ENCODE results near the gene SH3RF1. TPM values are rescaled to one million over a fixed set of nuclear protein-coding genes. Genes with fewer than 3 reads are reported as not detected.
A peak's percentile ranks its signal among the peaks of the same experiment; 100 is the strongest.

SH3RF1 gene
- total RNA-seq, 2 donors from 2014 or later, result 42.9 to 57.5 TPM

GRCh38 chr4:169052594-169052945 lies 218.2 kb downstream of the SH3RF1 start:
- H3K27me3 ChIP-seq (replicated peaks; ENCODE audit: insufficient read depth), result no peaks in the 10 kb centered on the region
- no peak overlapping the region for H3K27ac ChIP-seq
- intact Hi-C loops (cut with DNase I), result no loop called here
- no peaks in the 10 kb centered on the region for H3K36me3 ChIP-seq
- no peak overlapping the region for H3K4me3 ChIP-seq
- TF ChIP-seq POLR2A (IDR thresholded peaks at IDR 0.05) (no peak), CTCF (IDR thresholded peaks at IDR 0.05) (no peak), POLR2AphosphoS5 (IDR thresholded peaks at IDR 0.05) (no peak)
- DNase-seq (ENCODE audit: low spot score), result no peak
- H3K4me1 ChIP-seq (replicated peaks), result peaks cover 10% of the 10 kb centered on the region
- no peaks in the 10 kb centered on the region for H3K9me3 ChIP-seq
- WGBS, result 83% methylated on average over 6 of the region's 6 CpGs

- H3K9me3 ChIP-seq, result no peaks in the 10 kb centered on the region
- H3K36me3 ChIP-seq, result no peaks in the 10 kb centered on the region
- 46% methylated on average over 10 of the region's 10 CpGs for WGBS
- intact Hi-C loops (cut with DNase I), result no loop called here
- H3K4me1 ChIP-seq (replicated peaks), result peaks cover 10% of the 10 kb centered on the region
- peak overlapping the region in 1 of 2 donors; percentile 34 for H3K27ac ChIP-seq
- no peak for DNase-seq (ENCODE audit: low spot score)
- no peak for TF ChIP-seq POLR2A (IDR thresholded peaks at IDR 0.05)
- TF ChIP-seq POLR2AphosphoS5 (IDR thresholded peaks at IDR 0.05), result no peak
- TF ChIP-seq CTCF (IDR thresholded peaks at IDR 0.05), result no peak
- H3K4me3 ChIP-seq, result no peak overlapping the region
- no peaks in the 10 kb centered on the region for H3K27me3 ChIP-seq (replicated peaks; ENCODE audit: insufficient read depth)
Observed at GRCh38 chr4:169051761-169052593, 218.8 kb downstream of the SH3RF1 start.

GRCh38 chr4:169050881-169051760 lies 219.6 kb downstream of the SH3RF1 start:
- Histone ChIP-seq H3K36me3 (no peaks in the 10 kb centered on the region), H3K4me1 (replicated peaks) (peaks cover 10% of the 10 kb centered on the region), H3K4me3 (no peak overlapping the region), H3K9me3 (no peaks in the 10 kb centered on the region), H3K27ac (peak overlapping the region; percentile 34 to 45), H3K27me3 (replicated peaks; ENCODE audit: insufficient read depth) (no peaks in the 10 kb centered on the region)
- TF ChIP-seq CTCF (IDR thresholded peaks at IDR 0.05) (no peak), POLR2AphosphoS5 (IDR thresholded peaks at IDR 0.05) (no peak), POLR2A (IDR thresholded peaks at IDR 0.05) (no peak)
- DNase-seq (ENCODE audit: low spot score), result no peak
- 88% methylated on average over 9 of the region's 9 CpGs for WGBS
- intact Hi-C loops (cut with DNase I), result no loop called here

- Histone ChIP-seq H3K27ac (peak overlapping the region; percentile 34 to 45), H3K36me3 (no peaks in the 10 kb centered on the region), H3K4me1 (replicated peaks) (peaks cover 10% of the 10 kb centered on the region), H3K9me3 (no peaks in the 10 kb centered on the region), H3K27me3 (replicated peaks; ENCODE audit: insufficient read depth) (no peaks in the 10 kb centered on the region), H3K4me3 (no peak overlapping the region)
- intact Hi-C loops (cut with DNase I), result no loop called here
- no peak for DNase-seq (ENCODE audit: low spot score)
- WGBS, result 32% methylated on average over 7 of the region's 7 CpGs
- no peak for TF ChIP-seq CTCF (IDR thresholded peaks at IDR 0.05)
- TF ChIP-seq POLR2AphosphoS5 (IDR thresholded peaks at IDR 0.05), result no peak
- no peak for TF ChIP-seq POLR2A (IDR thresholded peaks at IDR 0.05)
Observed at GRCh38 chr4:169050284-169050683, 220.5 kb downstream of the SH3RF1 start.

All from prostate gland (tissue), 2 donors.